H9 (cell line): ENCODE results near the gene CNDP2. TPM values are rescaled to one million over a fixed set of nuclear protein-coding genes. Genes with fewer than 3 reads are reported as not detected.

Experiments
- DNase-seq: peaks from one replicate; pipeline ENCODE4 v3.0.0-alpha.2; 2017
- H2AFZ ChIP-seq: one replicate; pipeline ENCODE4 v1.6.1; 2013; ENCODE audit warnings: mild to moderate bottlenecking, low read length, control low read depth, moderate library complexity
- H2AK5ac ChIP-seq: 2 replicates; pipeline ENCODE4 v1.6.1; 2013; ENCODE audit warnings: low read length, control low read depth, mixed read lengths; ENCODE audit not compliant: insufficient read length
- H2BK120ac ChIP-seq: one replicate; pipeline ENCODE4 v1.6.1; 2013; ENCODE audit warnings: low read depth, mild to moderate bottlenecking, low read length, control low read depth, inconsistent platforms; ENCODE audit not compliant: poor library complexity, severe bottlenecking
- H2BK12ac ChIP-seq: 2 replicates; pipeline ENCODE4 v1.6.1; 2013; ENCODE audit warnings: low read length, control low read depth, mixed read lengths, low read depth; ENCODE audit not compliant: insufficient read length
- H2BK15ac ChIP-seq: 2 replicates; pipeline ENCODE4 v1.6.1; 2013; ENCODE audit warnings: low read depth, low read length, control low read depth
- H2BK20ac ChIP-seq: one replicate; pipeline ENCODE4 v1.6.1; 2013; ENCODE audit warnings: low read depth, mild to moderate bottlenecking, low read length, control low read depth, inconsistent platforms; ENCODE audit not compliant: poor library complexity, severe bottlenecking
- H2BK5ac ChIP-seq: 2 replicates; pipeline ENCODE4 v1.6.1; 2013; ENCODE audit warnings: low read length, control low read depth, mixed read lengths; ENCODE audit not compliant: insufficient read length
- H3K14ac ChIP-seq: 2 replicates; pipeline ENCODE4 v1.6.1; 2013; ENCODE audit warnings: low read length, control low read depth; ENCODE audit not compliant: insufficient read depth
- H3K18ac ChIP-seq: 2 replicates; pipeline ENCODE4 v1.6.1; 2013; ENCODE audit warnings: low read depth, mild to moderate bottlenecking, mixed read lengths, low read length, control low read depth; ENCODE audit not compliant: insufficient read length
- H3K23ac ChIP-seq: 2 replicates; pipeline ENCODE4 v1.6.1; 2013; ENCODE audit warnings: low read length, control low read depth, mixed read lengths, low read depth; ENCODE audit not compliant: insufficient read length
- H3K23me2 ChIP-seq: 2 replicates; pipeline ENCODE4 v1.6.1; 2013; ENCODE audit warnings: low read depth, mild to moderate bottlenecking, mixed read lengths, low read length, control low read depth; ENCODE audit not compliant: insufficient read length, poor library complexity, severe bottlenecking
- H3K27ac ChIP-seq: 2 replicates; pipeline ENCODE4 v1.5.1; 2013; ENCODE audit warnings: low read length, control low read depth, mixed read lengths, low read depth; ENCODE audit not compliant: insufficient read length
- H3K27me3 ChIP-seq: 2 replicates; pipeline ENCODE4 v1.6.1; 2013; ENCODE audit warnings: low read length, control low read depth, inconsistent platforms; ENCODE audit not compliant: insufficient read depth
- H3K4ac ChIP-seq: 2 replicates; pipeline ENCODE4 v1.6.1; 2013; ENCODE audit warnings: low read depth, mild to moderate bottlenecking, control low read depth, inconsistent platforms, low read length, moderate library complexity
- H3K4me1 ChIP-seq: 2 replicates; pipeline ENCODE4 v1.6.1; 2013; ENCODE audit warnings: low read length, control low read depth, inconsistent platforms; ENCODE audit not compliant: insufficient read depth
- H3K4me2 ChIP-seq: 2 replicates; pipeline ENCODE4 v1.6.1; 2013; ENCODE audit warnings: low read length, control low read depth, mixed read lengths; ENCODE audit not compliant: insufficient read length, insufficient read depth
- H3K56ac ChIP-seq: 2 replicates; pipeline ENCODE4 v1.6.1; 2013; ENCODE audit warnings: low read depth, mild to moderate bottlenecking, mixed read lengths, low read length, control low read depth; ENCODE audit not compliant: insufficient read length
- H3K79me1 ChIP-seq: 2 replicates; pipeline ENCODE4 v1.6.1; 2013; ENCODE audit warnings: low read depth, mild to moderate bottlenecking, moderate library complexity, low read length, control low read depth, inconsistent platforms; ENCODE audit not compliant: insufficient read depth, poor library complexity, severe bottlenecking
- H3K79me2 ChIP-seq: 2 replicates; pipeline ENCODE4 v1.6.1; 2013; ENCODE audit warnings: low read length, control low read depth, inconsistent platforms; ENCODE audit not compliant: insufficient read depth
- H3K9ac ChIP-seq: 2 replicates; pipeline ENCODE4 v1.6.1; 2013; ENCODE audit warnings: low read length, control low read depth, mixed read lengths; ENCODE audit not compliant: insufficient read length; ENCODE audit errors: extremely low read depth
- H3K9me3 ChIP-seq: one replicate; pipeline ENCODE4 v1.6.1; 2013; ENCODE audit warnings: low read depth, low read length, inconsistent platforms; ENCODE audit not compliant: control insufficient read depth
- H3T11ph ChIP-seq: one replicate; pipeline ENCODE4 v1.6.1; 2013; ENCODE audit warnings: mild to moderate bottlenecking, low read length, control low read depth, inconsistent platforms
- H4K20me1 ChIP-seq: one replicate; pipeline ENCODE4 v1.6.1; 2013; ENCODE audit not compliant: control insufficient read depth, insufficient read length, insufficient read depth
- H4K5ac ChIP-seq: 2 replicates; pipeline ENCODE4 v1.6.1; 2013; ENCODE audit warnings: low read depth, mild to moderate bottlenecking, mixed read lengths, low read length, control low read depth; ENCODE audit not compliant: insufficient read length
- H4K8ac ChIP-seq: replicated peaks from 2 replicates; pipeline ENCODE4 v1.6.1; 2013; ENCODE audit warnings: low read length, control low read depth, mixed read lengths, low read depth; ENCODE audit not compliant: insufficient read length
- H4K91ac ChIP-seq: 2 replicates; pipeline ENCODE4 v1.6.1; 2013; ENCODE audit warnings: low read depth, mild to moderate bottlenecking, moderate library complexity, mixed read lengths, low read length, control low read depth; ENCODE audit not compliant: insufficient read length
- H3K27ac Mint-ChIP-seq, 3 experiments: 2 replicates in 2 of 3; 3 replicates in 1 of 3; pipeline ENCODE4 v1.8.0; 2020 to 2021; ENCODE audit warnings: mixed read lengths in 3 of 3, mild to moderate bottlenecking in 1 of 3, moderate library complexity in 1 of 3
- H3K27me3 Mint-ChIP-seq: 2 replicates; pipeline ENCODE4 v1.8.0; 2021; ENCODE audit warnings: low read depth, mild to moderate bottlenecking, moderate library complexity, mixed read lengths
- H3K36me3 Mint-ChIP-seq, 3 experiments: 2 replicates in 2 of 3; 3 replicates in 1 of 3; pipeline ENCODE4 v1.8.0; 2020 to 2021; ENCODE audit warnings: low read depth in 3 of 3, mixed read lengths in 3 of 3; ENCODE audit not compliant: insufficient read depth in 1 of 3
- H3K4me1 Mint-ChIP-seq, 2 experiments: 2 replicates each; pipeline ENCODE4 v1.8.0; 2020; ENCODE audit warnings: mixed read lengths in 2 of 2
- H3K4me3 Mint-ChIP-seq, 2 experiments: 2 replicates in 1 of 2; 3 replicates in 1 of 2; pipeline ENCODE4 v1.8.0; 2020 to 2021; ENCODE audit warnings: mild to moderate bottlenecking in 2 of 2, mixed read lengths in 2 of 2, moderate library complexity in 1 of 2
- H3K9me3 Mint-ChIP-seq, 2 experiments: 2 replicates in 1 of 2; 3 replicates in 1 of 2; pipeline ENCODE4 v1.8.0; 2020; ENCODE audit warnings: mild to moderate bottlenecking in 2 of 2, mixed read lengths in 2 of 2, moderate library complexity in 1 of 2
- WGBS: extraction: QIAGEN DNeasy Blood & Tissue Kit; methylation state at CpG from one replicate; pipeline ENCODE4 v1.1.7; 2013; ENCODE audit warnings: missing lambda C conversion rate, low lambda C conversion rate, mixed read lengths; ENCODE audit not compliant: insufficient read length; ENCODE audit errors: extremely low coverage; 5-methylcytosine and 5-hydroxymethylcytosine counted together
- total RNA-seq: library from RNA; stranded (reverse); gene quantifications from 2 replicates; pipeline ENCODE4 v1.2.1, GENCODE V29; 2021
- TF ChIP-seq, protein P1 (sequence below): fragments of 200-600 bp; sonication (generic); conservative IDR thresholded peaks from 3 replicates; pipeline ENCODE4 v1.8.0; 2021; ENCODE audit warnings: antibody characterized with exemption, mild to moderate bottlenecking

Gene CNDP2
- total RNA-seq, 1 experiment from 2014 or later = 212 TPM

GRCh38 chr18:74540652-74541421 is 44.7 kb downstream of the CNDP2 start:
- Mint-ChIP-seq H3K4me3 (no peak overlapping the region; a peak in 1 of 5 replicates), H3K36me3 (no peaks in the 10 kb centered on the region; a peak in 1 of 7 replicates), H3K27ac (peak overlapping the region in 1 of 3 experiments; percentile 53; a peak in 1 of 7 replicates), H3K27me3 (peaks cover 11% of the 10 kb centered on the region), H3K4me1 (no peaks in the 10 kb centered on the region), H3K9me3 (peaks cover 5 to 13% of the 10 kb centered on the region in 2 experiments; a peak in 4 of 5 replicates)
- DNase-seq = no peak
- Histone ChIP-seq H3K9me3 (no peaks in the 10 kb centered on the region), H3K18ac (no peak overlapping the region), H3K4me2 (no peak overlapping the region), H3K79me1 (no peaks in the 10 kb centered on the region), H3K27me3 (no peaks in the 10 kb centered on the region), H3K27ac (no peak overlapping the region), H4K91ac (no peak overlapping the region), H2BK15ac (no peak overlapping the region), H2AFZ (no peak overlapping the region), H3K23me2 (no peaks in the 10 kb centered on the region), H3K79me2 (no peaks in the 10 kb centered on the region), H4K5ac (no peak overlapping the region), H3K23ac (no peak overlapping the region), H4K20me1 (no peaks in the 10 kb centered on the region), H3K9ac (no peak overlapping the region), H3K56ac (no peak overlapping the region), H2BK20ac (no peak overlapping the region), H3K14ac (no peak overlapping the region), H2BK5ac (no peak overlapping the region), H4K8ac (no peak overlapping the region), H2BK12ac (no peak overlapping the region), H3K4ac (no peak overlapping the region), H2BK120ac (no peak overlapping the region), H2AK5ac (no peak overlapping the region), H3T11ph (no peak overlapping the region), H3K4me1 (no peaks in the 10 kb centered on the region)
- no CpG with 5 or more reads among the region's 20 CpGs for WGBS
- TF ChIP-seq, protein P1, sequence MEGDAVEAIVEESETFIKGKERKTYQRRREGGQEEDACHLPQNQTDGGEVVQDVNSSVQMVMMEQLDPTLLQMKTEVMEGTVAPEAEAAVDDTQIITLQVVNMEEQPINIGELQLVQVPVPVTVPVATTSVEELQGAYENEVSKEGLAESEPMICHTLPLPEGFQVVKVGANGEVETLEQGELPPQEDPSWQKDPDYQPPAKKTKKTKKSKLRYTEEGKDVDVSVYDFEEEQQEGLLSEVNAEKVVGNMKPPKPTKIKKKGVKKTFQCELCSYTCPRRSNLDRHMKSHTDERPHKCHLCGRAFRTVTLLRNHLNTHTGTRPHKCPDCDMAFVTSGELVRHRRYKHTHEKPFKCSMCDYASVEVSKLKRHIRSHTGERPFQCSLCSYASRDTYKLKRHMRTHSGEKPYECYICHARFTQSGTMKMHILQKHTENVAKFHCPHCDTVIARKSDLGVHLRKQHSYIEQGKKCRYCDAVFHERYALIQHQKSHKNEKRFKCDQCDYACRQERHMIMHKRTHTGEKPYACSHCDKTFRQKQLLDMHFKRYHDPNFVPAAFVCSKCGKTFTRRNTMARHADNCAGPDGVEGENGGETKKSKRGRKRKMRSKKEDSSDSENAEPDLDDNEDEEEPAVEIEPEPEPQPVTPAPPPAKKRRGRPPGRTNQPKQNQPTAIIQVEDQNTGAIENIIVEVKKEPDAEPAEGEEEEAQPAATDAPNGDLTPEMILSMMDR = no peak
